ENCODE results near the gene HMCES. TPM values are rescaled to one million over a fixed set of nuclear protein-coding genes. Genes with fewer than 3 reads are reported as not detected.

HMCES gene
- total and polyA plus RNA-seq, 2 of the 13 experiments (the other 11 are each of a cell fraction or from before 2014, with no cell fraction given), result 16.1 to 37.5 TPM

DNA sequence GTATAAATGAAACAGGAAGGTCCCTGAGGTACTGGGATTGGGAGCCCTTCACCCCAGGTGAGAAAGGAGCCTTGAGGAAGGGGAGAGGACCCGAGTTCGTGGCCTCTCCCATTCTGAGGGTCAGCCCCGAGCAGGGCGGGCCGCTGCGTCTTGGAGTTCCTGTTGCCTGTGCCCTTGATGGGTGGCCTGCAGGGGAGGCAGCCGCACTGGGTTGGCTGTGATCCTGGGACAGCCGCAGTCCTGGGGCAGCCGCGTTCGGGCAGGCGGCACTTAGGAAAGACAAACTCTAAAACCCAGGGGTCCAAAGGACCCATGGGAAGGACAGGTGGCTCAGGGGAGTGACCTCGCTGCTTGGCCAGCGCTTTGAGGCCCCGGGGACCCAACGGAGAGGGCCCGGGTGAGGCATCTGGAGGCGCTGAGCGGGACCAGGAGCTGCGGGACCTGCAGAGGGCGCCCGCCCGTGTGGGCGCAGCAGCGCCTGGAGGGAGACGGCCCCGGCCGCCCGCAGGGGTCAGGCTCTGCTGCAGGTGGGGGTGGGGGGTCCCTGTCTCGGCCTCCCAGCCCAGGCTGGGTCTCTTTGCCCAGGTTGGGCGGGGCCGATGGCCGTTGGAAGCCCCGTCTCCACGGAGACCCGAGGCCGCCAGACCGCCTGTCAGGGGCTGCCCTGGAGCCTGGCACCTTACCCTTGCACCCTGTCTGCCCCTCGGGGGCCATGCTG, 65.1 kb downstream of the HMCES start (continued):
- TF ChIP-seq, protein P1, sequence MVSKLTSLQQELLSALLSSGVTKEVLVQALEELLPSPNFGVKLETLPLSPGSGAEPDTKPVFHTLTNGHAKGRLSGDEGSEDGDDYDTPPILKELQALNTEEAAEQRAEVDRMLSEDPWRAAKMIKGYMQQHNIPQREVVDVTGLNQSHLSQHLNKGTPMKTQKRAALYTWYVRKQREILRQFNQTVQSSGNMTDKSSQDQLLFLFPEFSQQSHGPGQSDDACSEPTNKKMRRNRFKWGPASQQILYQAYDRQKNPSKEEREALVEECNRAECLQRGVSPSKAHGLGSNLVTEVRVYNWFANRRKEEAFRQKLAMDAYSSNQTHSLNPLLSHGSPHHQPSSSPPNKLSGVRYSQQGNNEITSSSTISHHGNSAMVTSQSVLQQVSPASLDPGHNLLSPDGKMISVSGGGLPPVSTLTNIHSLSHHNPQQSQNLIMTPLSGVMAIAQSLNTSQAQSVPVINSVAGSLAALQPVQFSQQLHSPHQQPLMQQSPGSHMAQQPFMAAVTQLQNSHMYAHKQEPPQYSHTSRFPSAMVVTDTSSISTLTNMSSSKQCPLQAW (CRISPR knock-in tag; IDR thresholded peaks at IDR 0.05), result no peak
- TF ChIP-seq RNF2 (conservative IDR thresholded peaks at IDR 0.05; ENCODE audit: low read depth) (no peak), YEATS4 (CRISPR knock-in tag; IDR thresholded peaks at IDR 0.05; ENCODE audit: borderline replicate concordance) (peak; percentile 42; the same call in 1 of the 2 replicates), ZNF660 (CRISPR knock-in tag; IDR thresholded peaks at IDR 0.05; ENCODE audit: borderline replicate concordance, low read depth) (no peak), ZNF274 (CRISPR knock-in tag; IDR thresholded peaks at IDR 0.05) (no peak), ZNF776 (CRISPR knock-in tag; IDR thresholded peaks at IDR 0.05) (0 out of 2 replicates have a peak, but pooled peaks have one; percentile 39), PCBP1 (IDR thresholded peaks at IDR 0.05; ENCODE audit: borderline replicate concordance, low read depth, low read length) (no peak), ESRRA (CRISPR knock-in tag; IDR thresholded peaks at IDR 0.05; ENCODE audit: low read depth) (peak; percentile 27; the same call in 1 of the 2 replicates), SP5 (CRISPR knock-in tag; IDR thresholded peaks at IDR 0.05; ENCODE audit: borderline replicate concordance, low read depth) (no peak), ZNF761 (CRISPR knock-in tag; conservative IDR thresholded peaks at IDR 0.05) (no peak), MTF1 (CRISPR knock-in tag; IDR thresholded peaks at IDR 0.05) (no peak), ZNF460 (CRISPR knock-in tag; IDR thresholded peaks at IDR 0.05; ENCODE audit: borderline replicate concordance) (no peak), RBM22 (optimal IDR thresholded peaks at IDR 0.05; ENCODE audit: low read length) (no peak), CAMTA2 (CRISPR knock-in tag; IDR thresholded peaks at IDR 0.05; ENCODE audit: borderline replicate concordance) (0 out of 2 replicates have a peak, but pooled peaks have one; percentile 31)
- TF ChIP-seq, protein P2, sequence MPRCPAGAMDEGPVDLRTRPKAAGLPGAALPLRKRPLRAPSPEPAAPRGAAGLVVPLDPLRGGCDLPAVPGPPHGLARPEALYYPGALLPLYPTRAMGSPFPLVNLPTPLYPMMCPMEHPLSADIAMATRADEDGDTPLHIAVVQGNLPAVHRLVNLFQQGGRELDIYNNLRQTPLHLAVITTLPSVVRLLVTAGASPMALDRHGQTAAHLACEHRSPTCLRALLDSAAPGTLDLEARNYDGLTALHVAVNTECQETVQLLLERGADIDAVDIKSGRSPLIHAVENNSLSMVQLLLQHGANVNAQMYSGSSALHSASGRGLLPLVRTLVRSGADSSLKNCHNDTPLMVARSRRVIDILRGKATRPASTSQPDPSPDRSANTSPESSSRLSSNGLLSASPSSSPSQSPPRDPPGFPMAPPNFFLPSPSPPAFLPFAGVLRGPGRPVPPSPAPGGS (CRISPR knock-in tag; IDR thresholded peaks at IDR 0.05), result no peak; the same call in 1 of the 2 replicates
- TF ChIP-seq, protein P3, sequence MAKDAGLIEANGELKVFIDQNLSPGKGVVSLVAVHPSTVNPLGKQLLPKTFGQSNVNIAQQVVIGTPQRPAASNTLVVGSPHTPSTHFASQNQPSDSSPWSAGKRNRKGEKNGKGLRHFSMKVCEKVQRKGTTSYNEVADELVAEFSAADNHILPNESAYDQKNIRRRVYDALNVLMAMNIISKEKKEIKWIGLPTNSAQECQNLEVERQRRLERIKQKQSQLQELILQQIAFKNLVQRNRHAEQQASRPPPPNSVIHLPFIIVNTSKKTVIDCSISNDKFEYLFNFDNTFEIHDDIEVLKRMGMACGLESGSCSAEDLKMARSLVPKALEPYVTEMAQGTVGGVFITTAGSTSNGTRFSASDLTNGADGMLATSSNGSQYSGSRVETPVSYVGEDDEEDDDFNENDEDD (CRISPR knock-in tag; IDR thresholded peaks at IDR 0.05; ENCODE audit: borderline replicate concordance), result no peak
- TF ChIP-seq, protein P4, sequence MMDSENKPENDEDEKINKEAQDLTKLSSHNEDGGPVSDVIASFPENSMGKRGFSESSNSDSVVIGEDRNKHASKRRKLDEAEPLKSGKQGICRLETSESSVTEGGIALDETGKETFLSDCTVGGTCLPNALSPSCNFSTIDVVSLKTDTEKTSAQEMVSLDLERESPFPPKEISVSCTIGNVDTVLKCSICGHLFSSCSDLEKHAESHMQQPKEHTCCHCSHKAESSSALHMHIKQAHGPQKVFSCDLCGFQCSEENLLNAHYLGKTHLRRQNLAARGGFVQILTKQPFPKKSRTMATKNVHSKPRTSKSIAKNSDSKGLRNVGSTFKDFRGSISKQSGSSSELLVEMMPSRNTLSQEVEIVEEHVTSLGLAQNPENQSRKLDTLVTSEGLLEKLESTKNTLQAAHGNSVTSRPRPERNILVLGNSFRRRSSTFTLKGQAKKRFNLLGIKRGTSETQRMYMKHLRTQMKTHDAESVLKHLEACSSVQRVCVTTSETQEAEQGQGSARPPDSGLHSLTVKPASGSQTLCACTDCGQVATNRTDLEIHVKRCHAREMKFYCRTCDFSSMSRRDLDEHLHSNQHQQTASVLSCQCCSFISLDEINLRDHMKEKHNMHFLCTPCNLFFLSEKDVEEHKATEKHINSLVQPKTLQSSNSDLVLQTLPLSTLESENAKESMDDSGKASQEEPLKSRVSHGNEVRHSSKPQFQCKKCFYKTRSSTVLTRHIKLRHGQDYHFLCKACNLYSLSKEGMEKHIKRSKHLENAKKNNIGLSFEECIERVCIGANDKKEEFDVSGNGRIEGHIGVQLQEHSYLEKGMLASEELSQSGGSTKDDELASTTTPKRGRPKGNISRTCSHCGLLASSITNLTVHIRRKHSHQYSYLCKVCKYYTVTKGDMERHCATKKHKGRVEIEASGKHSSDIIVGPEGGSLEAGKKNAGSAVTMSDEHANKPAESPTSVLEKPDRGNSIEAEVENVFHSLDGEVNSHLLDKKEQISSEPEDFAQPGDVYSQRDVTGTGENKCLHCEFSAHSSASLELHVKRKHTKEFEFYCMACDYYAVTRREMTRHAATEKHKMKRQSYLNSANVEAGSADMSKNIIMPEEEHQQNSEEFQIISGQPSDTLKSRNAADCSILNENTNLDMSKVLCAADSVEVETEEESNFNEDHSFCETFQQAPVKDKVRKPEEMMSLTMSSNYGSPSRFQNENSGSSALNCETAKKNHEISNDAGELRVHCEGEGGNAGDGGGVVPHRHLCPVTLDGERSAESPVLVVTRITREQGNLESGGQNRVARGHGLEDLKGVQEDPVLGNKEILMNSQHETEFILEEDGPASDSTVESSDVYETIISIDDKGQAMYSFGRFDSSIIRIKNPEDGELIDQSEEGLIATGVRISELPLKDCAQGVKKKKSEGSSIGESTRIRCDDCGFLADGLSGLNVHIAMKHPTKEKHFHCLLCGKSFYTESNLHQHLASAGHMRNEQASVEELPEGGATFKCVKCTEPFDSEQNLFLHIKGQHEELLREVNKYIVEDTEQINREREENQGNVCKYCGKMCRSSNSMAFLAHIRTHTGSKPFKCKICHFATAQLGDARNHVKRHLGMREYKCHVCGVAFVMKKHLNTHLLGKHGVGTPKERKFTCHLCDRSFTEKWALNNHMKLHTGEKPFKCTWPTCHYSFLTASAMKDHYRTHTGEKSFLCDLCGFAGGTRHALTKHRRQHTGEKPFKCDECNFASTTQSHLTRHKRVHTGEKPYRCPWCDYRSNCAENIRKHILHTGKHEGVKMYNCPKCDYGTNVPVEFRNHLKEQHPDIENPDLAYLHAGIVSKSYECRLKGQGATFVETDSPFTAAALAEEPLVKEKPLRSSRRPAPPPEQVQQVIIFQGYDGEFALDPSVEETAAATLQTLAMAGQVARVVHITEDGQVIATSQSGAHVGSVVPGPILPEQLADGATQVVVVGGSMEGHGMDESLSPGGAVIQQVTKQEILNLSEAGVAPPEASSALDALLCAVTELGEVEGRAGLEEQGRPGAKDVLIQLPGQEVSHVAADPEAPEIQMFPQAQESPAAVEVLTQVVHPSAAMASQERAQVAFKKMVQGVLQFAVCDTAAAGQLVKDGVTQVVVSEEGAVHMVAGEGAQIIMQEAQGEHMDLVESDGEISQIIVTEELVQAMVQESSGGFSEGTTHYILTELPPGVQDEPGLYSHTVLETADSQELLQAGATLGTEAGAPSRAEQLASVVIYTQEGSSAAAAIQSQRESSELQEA (CRISPR knock-in tag; IDR thresholded peaks at IDR 0.05; ENCODE audit: not compliant biosample characterization), result no peak
